ENCODE results near the gene DHX35.

- no peak for TF ChIP-seq CTCF (IDR thresholded peaks at IDR 0.05)
- no peak for TF ChIP-seq POLR2A (IDR thresholded peaks at IDR 0.05)
Measured at GRCh38 chr20:38915355-38915754, 46.8 kb upstream of the DHX35 start.

Data from esophagus squamous epithelium (tissue), 4 donors.